ENCODE measurements around the gene BNIPL. TPM values are rescaled to one million over a fixed set of nuclear protein-coding genes. Genes with fewer than 3 reads are reported as not detected.

BNIPL gene
- total RNA-seq, 1 donor from 2014 or later: 1.4 TPM

DNA sequence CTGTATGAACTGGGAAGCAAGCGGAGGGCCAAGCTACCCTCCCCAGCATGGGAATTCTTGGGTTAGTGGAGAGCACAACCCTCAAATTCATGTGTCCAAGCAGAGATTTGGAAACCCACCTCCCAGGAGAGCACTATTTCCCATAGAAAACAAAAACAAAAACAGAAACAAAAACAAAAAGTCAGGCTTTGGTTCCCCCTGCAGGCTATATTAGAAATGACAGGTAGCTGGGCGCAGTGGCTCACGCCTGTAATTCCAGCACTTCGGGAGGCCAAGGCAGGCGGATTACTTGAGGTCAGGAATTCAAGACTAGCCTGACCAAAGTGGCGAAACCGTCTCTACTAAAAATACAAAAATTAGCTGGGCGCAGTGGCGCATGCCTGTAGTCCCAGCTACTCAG is 40.5 kb upstream of the BNIPL start:
- peak; percentile 45 for DNase-seq
- Mint-ChIP-seq H3K9me3 (ENCODE audit: unreplicated experiment) (no peaks in the 10 kb centered on the region), H3K27ac (ENCODE audit: unreplicated experiment) (no peak overlapping the region), H3K4me3 (ENCODE audit: unreplicated experiment) (no peak overlapping the region), H3K27me3 (ENCODE audit: unreplicated experiment) (peaks cover 2% of the 10 kb centered on the region), H3K4me1 (ENCODE audit: low read depth, unreplicated experiment) (peaks cover 4% of the 10 kb centered on the region), H3K36me3 (ENCODE audit: unreplicated experiment) (no peaks in the 10 kb centered on the region)
- TF ChIP-seq, protein P1, sequence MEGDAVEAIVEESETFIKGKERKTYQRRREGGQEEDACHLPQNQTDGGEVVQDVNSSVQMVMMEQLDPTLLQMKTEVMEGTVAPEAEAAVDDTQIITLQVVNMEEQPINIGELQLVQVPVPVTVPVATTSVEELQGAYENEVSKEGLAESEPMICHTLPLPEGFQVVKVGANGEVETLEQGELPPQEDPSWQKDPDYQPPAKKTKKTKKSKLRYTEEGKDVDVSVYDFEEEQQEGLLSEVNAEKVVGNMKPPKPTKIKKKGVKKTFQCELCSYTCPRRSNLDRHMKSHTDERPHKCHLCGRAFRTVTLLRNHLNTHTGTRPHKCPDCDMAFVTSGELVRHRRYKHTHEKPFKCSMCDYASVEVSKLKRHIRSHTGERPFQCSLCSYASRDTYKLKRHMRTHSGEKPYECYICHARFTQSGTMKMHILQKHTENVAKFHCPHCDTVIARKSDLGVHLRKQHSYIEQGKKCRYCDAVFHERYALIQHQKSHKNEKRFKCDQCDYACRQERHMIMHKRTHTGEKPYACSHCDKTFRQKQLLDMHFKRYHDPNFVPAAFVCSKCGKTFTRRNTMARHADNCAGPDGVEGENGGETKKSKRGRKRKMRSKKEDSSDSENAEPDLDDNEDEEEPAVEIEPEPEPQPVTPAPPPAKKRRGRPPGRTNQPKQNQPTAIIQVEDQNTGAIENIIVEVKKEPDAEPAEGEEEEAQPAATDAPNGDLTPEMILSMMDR (IDR thresholded peaks at IDR 0.05; ENCODE audit: partially characterized antibody, unreplicated experiment): peak; percentile 94

DNA sequence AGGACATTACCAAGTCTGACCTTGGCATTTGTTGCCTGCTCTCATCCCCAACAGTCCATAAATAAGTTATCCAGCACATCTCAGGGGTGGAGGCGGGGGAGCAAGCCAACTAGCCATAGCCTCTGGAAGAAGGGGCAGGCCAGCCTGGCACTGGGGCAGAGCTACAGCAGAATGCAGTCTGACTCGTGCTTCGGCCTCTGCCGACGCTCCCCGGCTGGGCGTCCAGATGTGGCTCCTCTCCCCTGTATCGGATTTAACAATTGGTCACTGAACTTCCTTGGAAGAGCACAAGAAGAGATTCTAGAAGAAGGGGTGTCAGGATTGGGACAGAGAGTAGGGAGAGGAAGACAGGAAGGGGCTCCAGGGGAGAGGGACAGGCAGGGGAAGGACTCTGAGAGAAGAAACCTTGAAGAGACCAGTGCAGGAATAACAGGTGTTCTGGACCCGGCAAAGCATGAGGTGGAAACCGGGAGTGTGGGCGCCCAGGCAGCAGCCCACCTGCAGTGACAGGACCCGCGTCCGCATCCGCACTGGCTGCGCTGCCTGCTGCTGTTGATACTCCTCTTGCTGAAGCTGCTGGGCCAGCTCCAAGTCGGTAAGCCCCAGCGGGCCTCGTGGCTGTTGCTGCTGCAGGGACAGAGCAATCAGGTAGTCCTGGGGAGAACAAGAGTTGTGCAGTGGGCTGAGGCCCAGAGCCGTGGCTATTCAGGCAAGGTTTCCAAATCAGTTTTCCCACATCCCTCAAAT is 39.1 kb upstream of the BNIPL start:
- no peak for DNase-seq
- H3K27me3 Mint-ChIP-seq (ENCODE audit: unreplicated experiment): peaks cover 2% of the 10 kb centered on the region
- peaks cover 4% of the 10 kb centered on the region for H3K4me1 Mint-ChIP-seq (ENCODE audit: low read depth, unreplicated experiment)
- TF ChIP-seq, protein P1 (IDR thresholded peaks at IDR 0.05; ENCODE audit: partially characterized antibody, unreplicated experiment): no peak
- no peaks in the 10 kb centered on the region for H3K36me3 Mint-ChIP-seq (ENCODE audit: unreplicated experiment)
- no peak overlapping the region for H3K27ac Mint-ChIP-seq (ENCODE audit: unreplicated experiment)
- no peak overlapping the region for H3K4me3 Mint-ChIP-seq (ENCODE audit: unreplicated experiment)
- no peaks in the 10 kb centered on the region for H3K9me3 Mint-ChIP-seq (ENCODE audit: unreplicated experiment)

DNA sequence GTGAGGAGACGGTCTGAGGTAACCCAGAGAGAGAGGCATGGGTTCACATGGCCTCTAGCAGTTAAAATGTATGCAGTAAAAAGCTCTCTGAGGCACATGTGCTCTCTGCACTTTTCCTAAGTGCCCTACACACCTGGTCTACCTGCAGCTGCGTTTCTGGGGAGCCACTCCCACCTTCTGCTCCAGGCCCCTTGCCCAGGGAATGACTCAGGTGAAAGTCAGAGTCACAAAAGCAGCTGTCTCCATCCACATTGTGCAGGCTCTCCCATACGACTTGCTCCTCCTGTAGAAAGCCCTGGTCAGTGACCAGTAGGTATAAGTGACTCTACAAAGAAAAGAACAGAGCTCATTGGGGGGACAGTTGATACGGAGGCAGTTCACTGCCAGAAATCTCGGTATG is 38.4 kb upstream of the BNIPL start:
- peaks cover 2% of the 10 kb centered on the region for H3K9me3 Mint-ChIP-seq (ENCODE audit: unreplicated experiment)
- H3K4me1 Mint-ChIP-seq (ENCODE audit: low read depth, unreplicated experiment): peaks cover 7% of the 10 kb centered on the region
- peaks cover 4% of the 10 kb centered on the region for H3K36me3 Mint-ChIP-seq (ENCODE audit: unreplicated experiment)
- TF ChIP-seq, protein P1 (IDR thresholded peaks at IDR 0.05; ENCODE audit: partially characterized antibody, unreplicated experiment): no peak
- H3K4me3 Mint-ChIP-seq (ENCODE audit: unreplicated experiment): no peak overlapping the region
- H3K27me3 Mint-ChIP-seq (ENCODE audit: unreplicated experiment): peaks cover 2% of the 10 kb centered on the region
- no peak for DNase-seq
- no peak overlapping the region for H3K27ac Mint-ChIP-seq (ENCODE audit: unreplicated experiment)

DNA sequence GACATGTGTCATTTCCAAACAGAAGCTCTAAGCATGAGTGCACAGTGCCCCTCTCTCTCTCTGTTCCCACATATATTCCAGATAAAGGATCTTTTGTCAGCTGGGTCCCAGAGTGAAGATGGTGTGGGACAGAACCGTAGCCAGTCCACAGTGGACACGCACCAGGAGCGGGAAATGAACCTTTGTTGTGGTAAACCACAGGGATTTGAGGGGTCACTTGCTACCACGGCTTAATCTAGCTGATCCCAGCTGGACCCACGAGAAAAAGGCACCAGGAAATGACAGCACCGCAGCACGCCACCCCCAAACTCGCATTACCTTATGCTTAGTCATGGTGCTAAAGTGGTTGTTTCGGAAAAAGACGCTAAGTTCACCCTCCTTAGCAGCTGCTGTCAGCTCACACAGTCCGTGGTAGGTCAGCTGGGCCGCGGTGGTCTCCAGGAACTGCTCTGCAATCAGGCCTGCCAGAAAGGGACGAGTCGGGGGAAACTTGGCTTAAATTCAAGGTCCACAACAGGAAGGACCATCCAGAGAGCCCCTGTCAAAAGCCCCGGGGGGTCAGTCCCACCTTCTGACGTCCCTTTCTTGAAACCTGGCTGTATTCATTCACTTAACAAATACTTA is 37.2 kb upstream of the BNIPL start:
- TF ChIP-seq, protein P1 (IDR thresholded peaks at IDR 0.05; ENCODE audit: partially characterized antibody, unreplicated experiment): no peak
- Mint-ChIP-seq H3K4me3 (ENCODE audit: unreplicated experiment) (no peak overlapping the region), H3K4me1 (ENCODE audit: low read depth, unreplicated experiment) (peaks cover 7% of the 10 kb centered on the region), H3K27me3 (ENCODE audit: unreplicated experiment) (peaks cover 2% of the 10 kb centered on the region), H3K36me3 (ENCODE audit: unreplicated experiment) (peaks cover 5% of the 10 kb centered on the region), H3K27ac (ENCODE audit: unreplicated experiment) (no peak overlapping the region), H3K9me3 (ENCODE audit: unreplicated experiment) (peaks cover 2% of the 10 kb centered on the region)
- DNase-seq: no peak

DNA sequence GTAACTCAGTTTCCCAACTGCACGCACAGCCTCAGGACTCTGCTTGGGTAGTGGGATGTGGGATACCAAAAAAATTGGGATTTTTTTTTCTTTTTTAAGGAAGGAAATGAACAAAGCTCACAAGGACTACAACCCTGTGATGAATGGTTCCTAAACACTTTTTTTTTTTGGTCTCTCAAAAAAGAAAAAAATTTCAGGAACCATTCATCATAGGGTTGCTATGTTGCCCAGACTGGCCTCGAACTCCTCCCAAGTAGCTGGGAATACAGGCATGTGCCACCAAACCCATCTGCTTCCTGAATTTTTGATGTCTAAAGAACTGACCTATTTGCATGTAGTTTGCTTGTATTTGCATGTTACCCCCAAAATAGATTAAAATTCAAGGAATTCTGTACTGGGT is 36.5 kb upstream of the BNIPL start:
- peaks cover 2% of the 10 kb centered on the region for H3K9me3 Mint-ChIP-seq (ENCODE audit: unreplicated experiment)

More for the DNA sequence above, 36.5 kb upstream of the BNIPL start:
- Mint-ChIP-seq H3K4me3 (ENCODE audit: unreplicated experiment) (no peak overlapping the region), H3K27ac (ENCODE audit: unreplicated experiment) (no peak overlapping the region), H3K4me1 (ENCODE audit: low read depth, unreplicated experiment) (peaks cover 7% of the 10 kb centered on the region), H3K36me3 (ENCODE audit: unreplicated experiment) (peaks cover 5% of the 10 kb centered on the region), H3K27me3 (ENCODE audit: unreplicated experiment) (peaks cover 2% of the 10 kb centered on the region)
- DNase-seq: no peak
- TF ChIP-seq, protein P1 (IDR thresholded peaks at IDR 0.05; ENCODE audit: partially characterized antibody, unreplicated experiment): no peak
